ENCODE measurements around the gene RICTOR.

The RICTOR gene

DNA sequence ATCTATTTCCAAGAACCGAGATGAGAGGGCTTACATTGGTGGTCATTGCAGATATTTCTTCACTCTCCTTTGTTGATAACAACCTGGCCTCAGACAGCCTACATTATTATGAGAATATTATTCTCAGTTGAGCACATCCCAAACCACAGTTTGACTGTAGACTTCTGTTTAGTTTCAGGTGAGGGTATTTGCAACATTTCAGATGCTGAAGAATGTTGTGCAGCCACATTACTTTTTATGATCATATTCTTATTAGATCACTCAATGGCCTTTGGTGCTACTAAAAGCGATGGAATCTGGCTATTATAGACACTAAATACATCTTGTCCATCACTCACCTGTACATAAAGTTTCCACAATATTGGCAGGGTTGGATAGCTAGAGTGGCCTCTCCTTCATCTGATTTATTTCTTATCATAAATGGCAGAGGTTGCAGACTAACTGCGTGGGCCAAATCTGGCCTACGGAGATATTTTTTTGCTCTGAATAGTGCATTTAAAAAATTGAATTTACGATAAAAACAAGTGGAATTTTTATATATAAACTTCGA lies 26.2 kb upstream of the RICTOR start:
- DNase-seq (ENCODE audit: low read depth), result no peak
- H3K4me3 ChIP-seq (ENCODE audit: low read depth, low read length), result no peak overlapping the region

DNA sequence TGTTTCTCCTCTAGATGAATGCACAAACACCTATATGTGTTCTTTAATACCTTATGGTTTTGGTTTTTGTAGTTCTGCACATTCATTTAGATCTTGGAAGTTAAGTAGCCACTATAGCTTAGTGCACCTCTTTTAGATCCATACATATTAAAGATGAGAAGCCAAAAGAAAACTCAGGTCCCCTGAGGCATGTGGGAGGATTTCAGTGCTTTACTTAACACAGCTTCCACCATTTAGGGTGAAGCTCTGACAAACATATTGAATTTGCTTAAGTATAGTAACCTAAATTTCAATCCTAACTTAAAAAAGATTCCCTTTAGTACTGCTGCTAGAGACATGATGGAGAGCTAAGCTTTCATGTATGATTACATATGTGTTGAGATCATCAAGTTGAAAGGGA lies 25.6 kb upstream of the RICTOR start:
- TF ChIP-seq, protein P1, sequence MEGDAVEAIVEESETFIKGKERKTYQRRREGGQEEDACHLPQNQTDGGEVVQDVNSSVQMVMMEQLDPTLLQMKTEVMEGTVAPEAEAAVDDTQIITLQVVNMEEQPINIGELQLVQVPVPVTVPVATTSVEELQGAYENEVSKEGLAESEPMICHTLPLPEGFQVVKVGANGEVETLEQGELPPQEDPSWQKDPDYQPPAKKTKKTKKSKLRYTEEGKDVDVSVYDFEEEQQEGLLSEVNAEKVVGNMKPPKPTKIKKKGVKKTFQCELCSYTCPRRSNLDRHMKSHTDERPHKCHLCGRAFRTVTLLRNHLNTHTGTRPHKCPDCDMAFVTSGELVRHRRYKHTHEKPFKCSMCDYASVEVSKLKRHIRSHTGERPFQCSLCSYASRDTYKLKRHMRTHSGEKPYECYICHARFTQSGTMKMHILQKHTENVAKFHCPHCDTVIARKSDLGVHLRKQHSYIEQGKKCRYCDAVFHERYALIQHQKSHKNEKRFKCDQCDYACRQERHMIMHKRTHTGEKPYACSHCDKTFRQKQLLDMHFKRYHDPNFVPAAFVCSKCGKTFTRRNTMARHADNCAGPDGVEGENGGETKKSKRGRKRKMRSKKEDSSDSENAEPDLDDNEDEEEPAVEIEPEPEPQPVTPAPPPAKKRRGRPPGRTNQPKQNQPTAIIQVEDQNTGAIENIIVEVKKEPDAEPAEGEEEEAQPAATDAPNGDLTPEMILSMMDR (IDR thresholded peaks at IDR 0.05; ENCODE audit: low read depth, low read length, missing control alignments), result no peak
- H3K4me3 ChIP-seq (ENCODE audit: low read depth, low read length), result no peak overlapping the region
- no peak for DNase-seq (ENCODE audit: low read depth)

More for the DNA sequence above, 26.2 kb upstream of the RICTOR start:
- TF ChIP-seq, protein P1 (IDR thresholded peaks at IDR 0.05; ENCODE audit: low read depth, low read length, missing control alignments), result no peak

DNA sequence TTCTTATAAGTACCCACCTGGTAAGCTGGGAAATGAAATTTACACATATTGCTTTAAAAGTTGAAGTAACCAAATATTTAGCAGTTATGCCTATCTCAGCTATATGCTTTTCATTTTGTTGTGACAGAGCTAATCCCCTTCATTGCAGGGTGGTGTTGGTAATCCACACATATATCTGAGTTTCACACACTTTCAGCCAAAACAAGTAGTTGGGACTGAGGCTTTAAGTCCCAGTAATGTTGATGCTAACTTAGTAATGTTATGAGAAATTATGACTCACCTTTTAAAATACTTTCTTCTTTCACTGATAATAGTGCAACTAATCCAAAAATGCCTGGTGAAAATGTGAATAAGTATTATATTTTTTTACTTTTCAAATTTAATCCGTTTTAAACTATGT lies 19.2 kb upstream of the RICTOR start:
- no peak overlapping the region for H3K4me3 ChIP-seq (ENCODE audit: low read depth, low read length)
- TF ChIP-seq, protein P1 (IDR thresholded peaks at IDR 0.05; ENCODE audit: low read depth, low read length, missing control alignments), result no peak
- no peak for DNase-seq (ENCODE audit: low read depth)

DNA sequence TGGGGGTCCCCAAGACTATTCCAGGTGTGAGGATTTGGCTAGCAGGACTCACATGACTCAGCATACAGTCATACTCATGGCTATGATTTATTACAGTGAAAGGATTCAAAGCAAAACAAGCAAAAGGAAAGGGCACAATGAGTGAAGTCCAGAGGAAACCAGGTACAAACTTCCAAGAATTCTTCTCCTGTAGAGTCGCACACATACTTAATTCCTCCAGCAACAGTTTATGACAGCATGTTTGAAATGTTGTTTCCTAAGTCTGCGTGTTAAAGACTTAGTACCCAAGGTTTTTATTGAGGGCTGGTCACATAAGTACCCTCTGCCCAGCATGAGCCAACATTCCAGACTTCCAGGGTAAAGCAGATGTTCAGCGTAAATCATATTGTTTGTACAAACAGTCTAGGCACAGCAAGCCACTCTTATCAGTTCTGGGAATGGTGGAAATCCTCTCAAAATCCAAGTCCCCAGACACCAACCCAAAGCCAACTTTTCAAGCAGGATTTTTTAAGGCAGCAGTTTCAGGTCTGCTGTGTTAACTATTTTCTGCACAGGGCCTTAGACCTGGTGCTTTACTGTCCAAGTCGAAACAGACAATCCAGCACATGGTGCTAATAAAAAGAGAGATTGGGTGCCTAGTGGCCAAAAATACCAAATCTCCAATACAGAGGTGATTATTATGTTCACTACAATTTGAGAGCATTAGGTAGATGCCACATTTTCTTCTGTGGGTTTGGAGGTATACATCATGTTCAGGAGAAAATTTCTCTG lies 18.6 kb upstream of the RICTOR start:
- no peak overlapping the region for H3K4me3 ChIP-seq (ENCODE audit: low read depth, low read length)
- no peak for DNase-seq (ENCODE audit: low read depth)
- TF ChIP-seq, protein P1 (IDR thresholded peaks at IDR 0.05; ENCODE audit: low read depth, low read length, missing control alignments), result no peak

DNA sequence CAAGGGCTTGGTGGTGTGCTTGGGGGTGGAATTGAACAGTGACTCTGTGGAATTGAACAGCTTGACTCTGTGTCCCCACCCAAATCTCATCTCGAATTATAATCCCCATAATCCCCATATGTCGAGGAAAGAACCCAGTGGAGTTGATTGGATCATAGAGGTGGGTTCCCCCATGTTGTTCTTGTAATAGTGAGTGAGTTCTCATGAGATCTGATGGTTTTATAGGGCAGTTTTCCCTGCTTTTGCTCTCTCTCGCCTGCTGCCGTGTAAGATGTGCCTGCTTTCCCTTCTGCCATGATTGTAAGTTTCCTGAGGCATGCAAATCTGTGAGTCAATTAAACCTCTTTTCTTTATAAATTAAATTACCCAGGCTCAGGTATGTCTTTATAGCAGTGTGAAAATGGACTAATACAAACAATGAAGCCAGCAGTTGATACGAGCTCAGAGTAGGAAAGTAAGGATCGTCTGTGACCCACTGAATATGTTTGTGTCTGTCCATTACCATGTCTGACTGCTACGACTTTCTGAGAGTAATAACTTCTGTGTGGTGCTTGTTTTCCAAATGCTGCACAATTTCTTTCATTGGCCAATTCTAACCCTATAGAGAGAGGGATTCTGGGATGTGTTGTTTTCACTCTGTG lies 17.9 kb upstream of the RICTOR start:
- DNase-seq (ENCODE audit: low read depth), result no peak
- no peak overlapping the region for H3K4me3 ChIP-seq (ENCODE audit: low read depth, low read length)
- TF ChIP-seq, protein P1 (IDR thresholded peaks at IDR 0.05; ENCODE audit: low read depth, low read length, missing control alignments), result no peak

DNA sequence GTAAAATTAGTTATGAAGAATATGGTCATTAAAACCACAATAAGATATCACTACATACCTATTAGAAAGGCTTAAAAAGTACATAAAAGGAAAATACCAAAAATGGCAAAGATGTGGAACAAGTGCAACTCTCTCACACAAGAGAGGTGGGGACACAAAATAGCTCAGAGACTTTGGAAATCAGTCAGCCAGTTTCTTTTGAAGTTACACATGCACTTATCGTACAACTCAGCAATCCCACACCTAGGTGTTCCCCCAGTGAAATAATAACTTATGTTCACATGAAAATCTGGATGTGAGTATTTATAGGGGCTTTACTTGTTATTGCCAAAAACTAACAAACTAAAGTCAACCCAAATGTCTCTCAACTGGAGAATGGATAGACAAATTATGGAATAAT lies 9.8 kb upstream of the RICTOR start:
- H3K4me3 ChIP-seq (ENCODE audit: low read depth, low read length), result no peak overlapping the region
- DNase-seq (ENCODE audit: low read depth), result no peak
- TF ChIP-seq, protein P1 (IDR thresholded peaks at IDR 0.05; ENCODE audit: low read depth, low read length, missing control alignments), result no peak
